K562 (cell line): ENCODE data around the gene CEP85L. TPM values are rescaled to one million over a fixed set of nuclear protein-coding genes. Genes with fewer than 3 reads are reported as not detected.

Experiments used
- ATAC-seq: fragments of 200-7000 bp; cut with Tn5 transposase; 3 replicates; pipeline ENCODE4 v1.9.1; 2020; ENCODE audit warnings: moderate library complexity
- BruUV-seq: library from RNA; stranded (reverse); fragments of 400-500 nt; replicated peaks from 2 replicates; lab custom pipeline; 2021; lab: Mats Ljungman, UMichigan
- CTCF ChIA-PET: fragments of 300-600 bp; formaldehyde crosslinking; extraction: SDS; loops from one replicate; lab custom pipeline; 2021; ENCODE audit warnings: low intra/inter-chr PET ratio; lab: Yijun Ruan, JAX
- POLR2A ChIA-PET: fragments of 300-600, 350-650 bp; sonication (Branson Sonifier 250); formaldehyde crosslinking; extraction: SDS; loops from one replicate; lab custom pipeline; 2021; ENCODE audit warnings: antibody characterized with exemption, inconsistent platforms; lab: Yijun Ruan, JAX
- DNase-seq, 4 experiments: peaks; one replicate each; pipeline versions ENCODE4 v3.0.0 to v3.0.0-alpha.2; 2011 to 2018; ENCODE audit warnings: low spot score in 3 of 4, mixed read lengths in 3 of 4; ENCODE audit errors: extremely low read depth in 1 of 4
- FAIRE-seq: peaks from 2 replicates; lab custom pipeline; 2011; peaks lifted over from hg19 to GRCh38; lab: Jason Lieb, UNC
- H2AFZ ChIP-seq: 2 replicates; pipeline ENCODE4 v1.6.0; 2011; ENCODE audit warnings: low read depth, low read length, control low read depth, inconsistent platforms
- H3K27ac ChIP-seq: fragments of 200-600 bp; 3 replicates; pipeline ENCODE4 v1.8.0; 2011; ENCODE audit warnings: low read depth, mild to moderate bottlenecking, control low read depth, inconsistent platforms, low read length, moderate library complexity, mixed read lengths; ENCODE audit errors: extremely low read depth
- H3K27me3 ChIP-seq, 2 experiments: fragments of 300-600 bp in 1 of 2; 2 replicates in 1 of 2; 3 replicates in 1 of 2; pipeline versions ENCODE4 v1.6.0 to v1.8.0; 2011; ENCODE audit warnings: inconsistent platforms in 2 of 2, low read length in 2 of 2, mild to moderate bottlenecking in 1 of 2, mixed read lengths in 1 of 2, moderate library complexity in 1 of 2; ENCODE audit not compliant: control insufficient read depth in 2 of 2, insufficient read depth in 2 of 2
- H3K36me3 ChIP-seq: fragments of 300-600 bp; 3 replicates; pipeline ENCODE4 v1.8.0; 2011; ENCODE audit warnings: mild to moderate bottlenecking, low read length, inconsistent platforms; ENCODE audit not compliant: control insufficient read depth, insufficient read depth
- H3K4me1 ChIP-seq, 2 experiments: fragments of 200-600 bp in 1 of 2; replicated peaks in 1 of 2; 2 replicates in 1 of 2; 3 replicates in 1 of 2; pipeline versions ENCODE4 v1.5.1 to v1.8.0; 2011; ENCODE audit warnings: inconsistent platforms in 2 of 2, low read length in 2 of 2, mild to moderate bottlenecking in 1 of 2, mixed read lengths in 1 of 2, moderate library complexity in 1 of 2; ENCODE audit not compliant: control insufficient read depth in 2 of 2, insufficient read depth in 2 of 2
- H3K4me2 ChIP-seq: 2 replicates; pipeline ENCODE4 v1.6.1; 2011; ENCODE audit warnings: low read length, control low read depth, inconsistent platforms, mixed read lengths; ENCODE audit not compliant: insufficient read depth
- H3K4me3 ChIP-seq: fragments of 200-600 bp; sonication (generic), shearing (Covaris generic); 2 replicates; pipeline ENCODE4 v1.5.1; 2016; ENCODE audit warnings: control low read depth, inconsistent platforms
- H3K79me2 ChIP-seq: fragments of 200-600 bp; 3 replicates; pipeline ENCODE4 v1.8.0; 2011; ENCODE audit warnings: low read length, inconsistent platforms; ENCODE audit not compliant: control insufficient read depth, insufficient read depth
- H3K9ac ChIP-seq, 2 experiments: 2 replicates each; pipeline versions ENCODE4 v1.6.0 to v1.6.1; 2011; ENCODE audit warnings: low read depth in 2 of 2, low read length in 2 of 2, control low read depth in 1 of 2, inconsistent platforms in 1 of 2, mild to moderate bottlenecking in 1 of 2, mixed read lengths in 1 of 2; ENCODE audit not compliant: insufficient read depth in 1 of 2
- H3K9me1 ChIP-seq: one replicate; pipeline ENCODE4 v1.6.0; 2011; ENCODE audit warnings: inconsistent platforms, mild to moderate bottlenecking, low read length, moderate library complexity; ENCODE audit not compliant: control insufficient read depth, insufficient read depth
- H3K9me3 ChIP-seq: replicated peaks from 2 replicates; pipeline ENCODE4 v1.5.1; 2011; ENCODE audit warnings: low read depth, low read length, inconsistent platforms; ENCODE audit not compliant: control insufficient read depth, insufficient read depth
- H4K20me1 ChIP-seq: replicated peaks from 2 replicates; pipeline ENCODE4 v1.6.1; 2011; ENCODE audit warnings: low read length, inconsistent platforms, mixed read lengths; ENCODE audit not compliant: control insufficient read depth, insufficient read depth
- EGR1 ChIP-seq: fragments of 450-650 bp; conservative IDR thresholded peaks from 2 replicates; pipeline ENCODE4 v1.6.1; 2017; ENCODE audit warnings: mild to moderate bottlenecking
- HMGXB4 ChIP-seq: sonication (generic); formaldehyde crosslinking; IDR thresholded peaks from 2 replicates; pipeline ENCODE4 v1.8.1; 2023; ENCODE audit warnings: mild to moderate bottlenecking, missing genetic modification reagents
- RFX7 ChIP-seq: fragments of 250-450 bp; sonication (Bioruptor Pico); IDR thresholded peaks from 2 replicates; pipeline ENCODE4 v1.5.1; 2021; ENCODE audit warnings: mild to moderate bottlenecking
- RUNX1 ChIP-seq: sonication (generic); IDR thresholded peaks from 2 replicates; pipeline ENCODE4 v1.6.1; 2016; ENCODE audit warnings: antibody characterized with exemption, low read depth
- TARDBP ChIP-seq: fragments of 450-650 bp; IDR thresholded peaks from 2 replicates; pipeline ENCODE4 v1.6.1; 2016
- TCF15 ChIP-seq: fragments of 250-450 bp; sonication (Bioruptor Pico); IDR thresholded peaks from 2 replicates; pipeline ENCODE4 v1.8.0; 2022; ENCODE audit warnings: moderate library complexity, mild to moderate bottlenecking, inconsistent platforms
- TFE3 ChIP-seq: fragments of 450-650 bp; formaldehyde crosslinking; IDR thresholded peaks from 2 replicates; pipeline ENCODE4 v1.4.0; 2020; ENCODE audit warnings: mild to moderate bottlenecking, mixed read lengths
- XRCC3 ChIP-seq: fragments of 450-650 bp; IDR thresholded peaks from 2 replicates; pipeline ENCODE4 v1.6.1; 2017; ENCODE audit warnings: mild to moderate bottlenecking, moderate library complexity
- ZBED1 ChIP-seq: IDR thresholded peaks from 2 replicates; pipeline ENCODE4 v1.6.1; 2014
- ZC3H11A ChIP-seq: IDR thresholded peaks from 2 replicates; pipeline ENCODE4 v1.6.1; 2012; ENCODE audit warnings: low read depth, low read length, improper control_type of control experiment
- ZNF175 ChIP-seq: fragments of 200-800 bp; sonication (Bioruptor generic); IDR thresholded peaks from 2 replicates; pipeline ENCODE4 v1.6.1; 2016; ENCODE audit warnings: low read depth, mild to moderate bottlenecking, missing genetic modification characterization, missing compliant biosample characterization
- ZNF3 ChIP-seq: fragments of 250-450 bp; sonication (Bioruptor Pico); IDR thresholded peaks from 2 replicates; pipeline ENCODE4 v1.5.0; 2021; ENCODE audit warnings: mild to moderate bottlenecking, moderate library complexity
- ZNF644 ChIP-seq: fragments of 200-800 bp; sonication (Bioruptor generic); IDR thresholded peaks from 2 replicates; pipeline ENCODE4 v1.6.1; 2016; ENCODE audit warnings: low read depth, missing genetic modification characterization, missing compliant biosample characterization
- WGBS: fragments of 100-300 bp; shearing (Covaris generic); methylation state at CpG from one replicate; pipeline ENCODE4 v1.1.6; 2016; ENCODE audit warnings: low coverage, mixed read lengths; ENCODE audit not compliant: insufficient coverage; ENCODE audit errors: missing lambda C conversion rate; 5-methylcytosine and 5-hydroxymethylcytosine counted together
- in situ Hi-C: fragments of 300-500 bp; cut with MboI; formaldehyde crosslinking; loops from 4 replicates; pipeline ENCODE4 v1.15.0; 2018; ENCODE audit warnings: inconsistent platforms, mixed read lengths
- intact Hi-C: fragments of 100-400 bp; cut with micrococcal nuclease; formaldehyde crosslinking; loops from 2 replicates; pipeline ENCODE4 v1.14.2; 2022
- polyA plus RNA-seq, 8 experiments: library from polyadenylated mRNA; depleted of rRNA in 4 of 8; stranded (reverse) in 5 of 8; unstranded in 3 of 8; fragments of >200 nt; fragmentation: Nextera tagmentation in 2 of 8; fragmentation: Illumina TruSeq in 1 of 8; extraction: Ambion mirVana in 2 of 8; extraction: Trizol in 1 of 8; gene quantifications; 2 replicates each; pipeline versions ENCODE4 v1.2.1 to v1.2.3, GENCODE V29; 2011 to 2014; ENCODE audit warnings: inconsistent platforms in 1 of 8, missing spikeins in 1 of 8
- total RNA-seq, 7 experiments: library from RNA; depleted of rRNA in 6 of 7; stranded (reverse); fragments of >200 nt in 6 of 7; fragmentation: Illumina TruSeq in 2 of 7; extraction: Trizol in 2 of 7; gene quantifications; 2 replicates each; pipeline versions ENCODE4 v1.2.1 to v1.2.3, GENCODE V29; 2011 to 2021; ENCODE audit warnings: low replicate concordance in 1 of 7

The CEP85L gene
- total and polyA plus RNA-seq, 9 of the 15 experiments (the other 6 are each of a cell fraction or from before 2014, with no cell fraction given): 4.5 to 15.8 (median 8.3) TPM

GRCh38 chr6:118495485-118496280, 155.7 kb downstream of the CEP85L start:
- Histone ChIP-seq H3K9me3 (no peaks in the 10 kb centered on the region), H3K4me3 (no peak overlapping the region), H3K9me1 (no peaks in the 10 kb centered on the region), H3K4me2 (no peak overlapping the region), H3K9ac (no peak overlapping the region), H3K27ac (no peak overlapping the region), H4K20me1 (no peaks in the 10 kb centered on the region), H3K4me1 (no peaks in the 10 kb centered on the region), H3K27me3 (no peaks in the 10 kb centered on the region), H3K79me2 (no peaks in the 10 kb centered on the region), H3K36me3 (peaks cover 10% of the 10 kb centered on the region; the same call in 2 of the 3 replicates), H2AFZ (no peak overlapping the region)
- 89% methylated on average over 5 of the region's 5 CpGs for WGBS
- CTCF ChIA-PET: no interaction called here
- intact Hi-C loops: no loop called here
- TF ChIP-seq EGR1 (no peak), ZC3H11A (no peak), RFX7 (CRISPR knock-in tag) (no peak)
- no peak for FAIRE-seq
- POLR2A ChIA-PET: no interaction called here
- in situ Hi-C loops: no loop called here
- no peak for ATAC-seq
- no TSS peak for BruUV-seq
- DNase-seq: no peak

GRCh38 chr6:118494091-118494490, 157.3 kb downstream of the CEP85L start:
- ChIA-PET CTCF (no interaction called here), POLR2A (interaction anchor here (1.0 kb wide), 1 partner anchor 10 kb away, joined by 3 read pairs; no protein-coding TSS in a partner anchor)
- Histone ChIP-seq H3K9me3 (0 out of 2 replicates have a peak, but pooled peaks cover 2% of the 10 kb centered on the region), H3K9me1 (no peaks in the 10 kb centered on the region), H3K27ac (no peak overlapping the region), H3K79me2 (no peaks in the 10 kb centered on the region), H3K4me3 (no peak overlapping the region), H3K4me2 (no peak overlapping the region), H3K27me3 (no peaks in the 10 kb centered on the region), H3K36me3 (peaks cover 20% of the 10 kb centered on the region; the same call in 2 of the 3 replicates), H2AFZ (no peak overlapping the region), H3K4me1 (no peaks in the 10 kb centered on the region), H3K9ac (no peak overlapping the region), H4K20me1 (no peaks in the 10 kb centered on the region)
- DNase-seq (no peak), FAIRE-seq (no peak), ATAC-seq (no peak)
- in situ Hi-C loops (no loop called here), intact Hi-C loops (no loop called here)
- no TSS peak for BruUV-seq
- WGBS: 63% methylated on average over 3 of the region's 3 CpGs
- TF ChIP-seq ZBED1 (no peak), XRCC3 (no peak), ZNF175 (CRISPR knock-in tag) (no peak), TFE3 (CRISPR knock-in tag) (no peak), ZNF644 (tag) (no peak), ZNF3 (no peak), TCF15 (no peak), HMGXB4 (no peak), RUNX1 (no peak), TARDBP (no peak)
